Panc1 (cell line): Measurements from ENCODE around the gene MAST3. TPM values are rescaled to one million over a fixed set of nuclear protein-coding genes. Genes with fewer than 3 reads are reported as not detected.

ENCODE experiments used
- ATAC-seq: fragments of 200-7000 bp; cut with Tn5 transposase; 2 replicates; pipeline ENCODE4 v1.9.1; 2020; ENCODE audit warnings: mild to moderate bottlenecking, moderate library complexity
- BruUV-seq: library from RNA; stranded (reverse); fragments of 400-500 nt; replicated peaks from 2 replicates; lab custom pipeline; 2021; lab: Mats Ljungman, UMichigan
- CTCF ChIA-PET: fragments of 300-600 bp; sonication (Branson Sonifier 250); formaldehyde crosslinking; loops from one replicate; lab custom pipeline; 2022; ENCODE audit warnings: antibody characterized with exemption; lab: Charles Lee
- POLR2A ChIA-PET: fragments of 300-600 bp; sonication (Branson Sonifier 250); formaldehyde crosslinking; loops from one replicate; lab custom pipeline; 2022; ENCODE audit warnings: antibody characterized with exemption; lab: Charles Lee
- DNase-seq: peaks from one replicate; pipeline ENCODE4 v3.0.0-alpha.2; 2010; ENCODE audit warnings: low read depth, low spot score
- H3K27ac ChIP-seq: 2 replicates; pipeline ENCODE4 v1.5.1; 2011; ENCODE audit warnings: mild to moderate bottlenecking, low read length, inconsistent platforms
- H3K27me3 ChIP-seq: fragments of 200-500 bp; sonication (Bioruptor generic); 2 replicates; pipeline ENCODE4 v1.6.0; 2014; ENCODE audit warnings: low read length, inconsistent platforms; ENCODE audit not compliant: control insufficient read depth, insufficient read depth
- H3K36me3 ChIP-seq: fragments of 200-500 bp; sonication (Bioruptor generic); 2 replicates; pipeline ENCODE4 v1.5.1; 2014; ENCODE audit warnings: inconsistent platforms, mild to moderate bottlenecking, low read length, moderate library complexity; ENCODE audit not compliant: control insufficient read depth, insufficient read depth
- H3K4me1 ChIP-seq: 2 replicates; pipeline ENCODE4 v1.5.1; 2011; ENCODE audit warnings: inconsistent platforms, mild to moderate bottlenecking, low read length, moderate library complexity; ENCODE audit not compliant: control insufficient read depth, insufficient read depth
- H3K4me3 ChIP-seq, 2 experiments: 2 replicates each; pipeline ENCODE4 v1.5.1; 2011 to 2012; ENCODE audit warnings: low read depth in 2 of 2, low read length in 2 of 2, mild to moderate bottlenecking in 2 of 2, inconsistent platforms in 1 of 2, moderate library complexity in 1 of 2
- H3K9me3 ChIP-seq: fragments of 200-500 bp; sonication (Bioruptor generic); 2 replicates; pipeline ENCODE4 v1.5.1; 2014; ENCODE audit warnings: low read depth, mild to moderate bottlenecking, inconsistent platforms, low read length, moderate library complexity; ENCODE audit not compliant: control insufficient read depth, insufficient read depth
- POLR2AphosphoS5 ChIP-seq: IDR thresholded peaks from 2 replicates; pipeline ENCODE4 v1.6.1; 2012; ENCODE audit warnings: mild to moderate bottlenecking, low read depth, low read length, moderate library complexity
- SIN3A ChIP-seq: IDR thresholded peaks from 2 replicates; pipeline ENCODE4 v1.6.1; 2012; ENCODE audit warnings: low read depth, mild to moderate bottlenecking, low read length, moderate library complexity, borderline replicate concordance; ENCODE audit not compliant: insufficient read depth
- TCF7L2 ChIP-seq: IDR thresholded peaks from 2 replicates; pipeline ENCODE4 v1.6.1; 2011; ENCODE audit warnings: mild to moderate bottlenecking, low read depth, low read length, inconsistent platforms
- in situ Hi-C: cut with HindIII; loops from 2 replicates; pipeline ENCODE4 v1.10.0; 2016; ENCODE audit warnings: low sequenced_read_pairs, low pct_unique_long_range_greater_than_20kb
- intact Hi-C: fragments of 100-400 bp; cut with micrococcal nuclease; formaldehyde crosslinking; loops from one replicate; pipeline ENCODE4 v1.10.0; 2022; ENCODE audit not compliant: unreplicated experiment
- total RNA-seq: library from RNA; stranded (reverse); gene quantifications from one replicate; pipeline ENCODE4 v1.2.1, GENCODE V29; 2021; ENCODE audit not compliant: unreplicated experiment
- TF ChIP-seq, protein P1 (sequence below), 2 experiments: IDR thresholded peaks; 2 replicates each; pipeline ENCODE4 v1.6.1; 2011 to 2012; ENCODE audit warnings: low read depth in 2 of 2, control low read depth in 1 of 2, low read length in 1 of 2, mild to moderate bottlenecking in 1 of 2, moderate library complexity in 1 of 2; ENCODE audit not compliant: insufficient read depth in 1 of 2
- TF ChIP-seq, protein P2 (sequence below): fragments of 450-650 bp; IDR thresholded peaks from 2 replicates; pipeline ENCODE4 v1.5.1; 2017; ENCODE audit warnings: mild to moderate bottlenecking

The MAST3 gene
- total RNA-seq, 1 experiment from 2014 or later = 13.1 TPM

DNA sequence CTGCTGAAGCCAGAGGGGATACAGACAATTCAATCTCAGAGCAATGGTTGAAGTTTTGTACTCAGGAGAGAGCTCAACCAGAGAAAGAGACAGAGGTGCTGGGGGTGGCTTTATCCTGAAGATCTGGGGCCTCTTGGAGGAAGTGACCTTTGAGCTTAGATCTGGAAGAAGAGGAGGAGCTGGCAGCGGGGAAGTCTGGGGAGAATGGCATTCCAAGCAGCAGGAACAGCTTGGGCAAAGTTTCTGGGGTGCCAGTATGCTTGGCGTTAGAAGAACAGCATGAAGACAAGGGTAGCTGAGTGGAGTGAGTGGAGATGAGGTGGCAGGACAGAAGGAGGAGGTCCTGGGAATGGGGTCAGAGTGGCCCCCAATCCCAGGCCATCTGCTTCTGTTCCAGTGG, 11.3 kb downstream of the MAST3 start:
- H3K4me1 ChIP-seq = 0 out of 2 replicates have a peak, but pooled peaks cover 3% of the 10 kb centered on the region
- CTCF ChIA-PET = interaction anchor here (0.5 to 0.7 kb wide), 3 partner anchors 23 to 450 kb away, joined by 3 to 4 read pairs (median 4); a partner anchor contains a TSS
- no peak overlapping the region for H3K27ac ChIP-seq
- H3K9me3 ChIP-seq = no peaks in the 10 kb centered on the region
- no peaks in the 10 kb centered on the region for H3K36me3 ChIP-seq
- in situ Hi-C loops = no loop called here
- intact Hi-C loops = no loop called here
- TF ChIP-seq, protein P1, sequence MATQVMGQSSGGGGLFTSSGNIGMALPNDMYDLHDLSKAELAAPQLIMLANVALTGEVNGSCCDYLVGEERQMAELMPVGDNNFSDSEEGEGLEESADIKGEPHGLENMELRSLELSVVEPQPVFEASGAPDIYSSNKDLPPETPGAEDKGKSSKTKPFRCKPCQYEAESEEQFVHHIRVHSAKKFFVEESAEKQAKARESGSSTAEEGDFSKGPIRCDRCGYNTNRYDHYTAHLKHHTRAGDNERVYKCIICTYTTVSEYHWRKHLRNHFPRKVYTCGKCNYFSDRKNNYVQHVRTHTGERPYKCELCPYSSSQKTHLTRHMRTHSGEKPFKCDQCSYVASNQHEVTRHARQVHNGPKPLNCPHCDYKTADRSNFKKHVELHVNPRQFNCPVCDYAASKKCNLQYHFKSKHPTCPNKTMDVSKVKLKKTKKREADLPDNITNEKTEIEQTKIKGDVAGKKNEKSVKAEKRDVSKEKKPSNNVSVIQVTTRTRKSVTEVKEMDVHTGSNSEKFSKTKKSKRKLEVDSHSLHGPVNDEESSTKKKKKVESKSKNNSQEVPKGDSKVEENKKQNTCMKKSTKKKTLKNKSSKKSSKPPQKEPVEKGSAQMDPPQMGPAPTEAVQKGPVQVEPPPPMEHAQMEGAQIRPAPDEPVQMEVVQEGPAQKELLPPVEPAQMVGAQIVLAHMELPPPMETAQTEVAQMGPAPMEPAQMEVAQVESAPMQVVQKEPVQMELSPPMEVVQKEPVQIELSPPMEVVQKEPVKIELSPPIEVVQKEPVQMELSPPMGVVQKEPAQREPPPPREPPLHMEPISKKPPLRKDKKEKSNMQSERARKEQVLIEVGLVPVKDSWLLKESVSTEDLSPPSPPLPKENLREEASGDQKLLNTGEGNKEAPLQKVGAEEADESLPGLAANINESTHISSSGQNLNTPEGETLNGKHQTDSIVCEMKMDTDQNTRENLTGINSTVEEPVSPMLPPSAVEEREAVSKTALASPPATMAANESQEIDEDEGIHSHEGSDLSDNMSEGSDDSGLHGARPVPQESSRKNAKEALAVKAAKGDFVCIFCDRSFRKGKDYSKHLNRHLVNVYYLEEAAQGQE (IDR thresholded peaks at IDR 0.05; ENCODE audit: insufficient read depth in 1 of 2, low read depth in 2 of 2, low read length in 1 of 2) = no peak
- TF ChIP-seq TCF7L2 (no peak), SIN3A (no peak), POLR2AphosphoS5 (no peak)
- TF ChIP-seq, protein P2, sequence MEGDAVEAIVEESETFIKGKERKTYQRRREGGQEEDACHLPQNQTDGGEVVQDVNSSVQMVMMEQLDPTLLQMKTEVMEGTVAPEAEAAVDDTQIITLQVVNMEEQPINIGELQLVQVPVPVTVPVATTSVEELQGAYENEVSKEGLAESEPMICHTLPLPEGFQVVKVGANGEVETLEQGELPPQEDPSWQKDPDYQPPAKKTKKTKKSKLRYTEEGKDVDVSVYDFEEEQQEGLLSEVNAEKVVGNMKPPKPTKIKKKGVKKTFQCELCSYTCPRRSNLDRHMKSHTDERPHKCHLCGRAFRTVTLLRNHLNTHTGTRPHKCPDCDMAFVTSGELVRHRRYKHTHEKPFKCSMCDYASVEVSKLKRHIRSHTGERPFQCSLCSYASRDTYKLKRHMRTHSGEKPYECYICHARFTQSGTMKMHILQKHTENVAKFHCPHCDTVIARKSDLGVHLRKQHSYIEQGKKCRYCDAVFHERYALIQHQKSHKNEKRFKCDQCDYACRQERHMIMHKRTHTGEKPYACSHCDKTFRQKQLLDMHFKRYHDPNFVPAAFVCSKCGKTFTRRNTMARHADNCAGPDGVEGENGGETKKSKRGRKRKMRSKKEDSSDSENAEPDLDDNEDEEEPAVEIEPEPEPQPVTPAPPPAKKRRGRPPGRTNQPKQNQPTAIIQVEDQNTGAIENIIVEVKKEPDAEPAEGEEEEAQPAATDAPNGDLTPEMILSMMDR = no peak
- H3K27me3 ChIP-seq = no peaks in the 10 kb centered on the region
- POLR2A ChIA-PET = no interaction called here
- no peak overlapping the region for H3K4me3 ChIP-seq
- BruUV-seq = no TSS peak
- DNase-seq (no peak), ATAC-seq (no peak)

DNA sequence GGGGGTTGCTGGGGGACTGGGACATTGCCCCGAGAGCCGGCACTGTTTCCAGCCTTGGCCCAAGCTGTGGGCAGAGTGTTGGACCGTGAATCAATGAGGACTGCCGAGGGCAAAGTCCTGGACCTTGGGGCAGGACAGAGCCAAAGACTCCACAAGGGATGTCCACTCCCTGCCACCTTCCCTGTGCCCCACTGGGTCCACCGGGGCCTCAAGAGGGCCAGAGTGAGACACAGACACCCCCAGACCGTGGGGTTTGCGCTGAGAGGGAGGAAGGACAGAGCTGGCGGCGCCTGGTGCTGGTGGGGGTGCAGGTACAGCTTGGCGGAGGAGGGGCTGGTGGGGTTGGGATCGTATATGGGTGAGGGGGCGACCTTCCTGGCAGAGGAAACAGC, 11.8 kb downstream of the MAST3 start:
- TF ChIP-seq, protein P2 = no peak
- TF ChIP-seq TCF7L2 (no peak), SIN3A (no peak), POLR2AphosphoS5 (no peak)
- TF ChIP-seq, protein P1 (IDR thresholded peaks at IDR 0.05; ENCODE audit: insufficient read depth in 1 of 2, low read depth in 2 of 2, low read length in 1 of 2) = no peak
- BruUV-seq = no TSS peak
- Histone ChIP-seq H3K9me3 (no peaks in the 10 kb centered on the region), H3K36me3 (no peaks in the 10 kb centered on the region), H3K27me3 (no peaks in the 10 kb centered on the region), H3K4me1 (0 out of 2 replicates have a peak, but pooled peaks cover 3% of the 10 kb centered on the region), H3K4me3 (peak overlapping the region; percentile 57 to 63), H3K27ac (0 out of 2 replicates have a peak overlapping the region, but pooled peaks have one; percentile 8)
- intact Hi-C loops (no loop called here), in situ Hi-C loops (no loop called here)
- ChIA-PET POLR2A (interaction anchor here (0.6 kb wide), 1 partner anchor 31 kb away, joined by 5 read pairs; no protein-coding TSS in a partner anchor), CTCF (interaction anchor here (0.6 to 0.7 kb wide), 2 partner anchors 22 to 146 kb away, joined by 3 to 4 read pairs; a partner anchor contains a TSS)
- ATAC-seq = no peak
- no peak for DNase-seq
